KOPT-K1 (cell line): ENCODE results near the gene FNIP1.
"Not testable (repeated sequence)": the region's sequence is repeated elsewhere in the genome, so short reads cannot be mapped to it uniquely, and the experiment has no call there.

Source experiments
- H3K27ac ChIP-seq: fragments of 200-600 bp; sonication (generic); 2 replicates; pipeline ENCODE4 v1.5.1; 2016; ENCODE audit warnings: antibody characterized with exemption, mild to moderate bottlenecking, low read depth, low read length; ENCODE audit not compliant: poor library complexity, severe bottlenecking
- H3K36me3 ChIP-seq: fragments of 200-600 bp; sonication (generic); 2 replicates; pipeline ENCODE4 v1.5.1; 2017; ENCODE audit warnings: antibody characterized with exemption, mild to moderate bottlenecking, low read length, moderate library complexity; ENCODE audit not compliant: insufficient read depth
- H3K9me3 ChIP-seq: fragments of 200-600 bp; sonication (generic); 2 replicates; pipeline ENCODE4 v1.5.1; 2017; ENCODE audit warnings: antibody characterized with exemption, low read length, mild to moderate bottlenecking; ENCODE audit not compliant: insufficient read depth, poor library complexity, severe bottlenecking

Gene FNIP1

GRCh38 chr5:131610198-131611063 is 186.4 kb downstream of the FNIP1 start:
- Histone ChIP-seq H3K27ac (no peak overlapping the region), H3K36me3 (no peaks in the 10 kb centered on the region), H3K9me3 (no peaks in the 10 kb centered on the region)

- Histone ChIP-seq H3K9me3 (no peaks in the 10 kb centered on the region), H3K27ac (no peak overlapping the region), H3K36me3 (no peaks in the 10 kb centered on the region)
Observed at GRCh38 chr5:131609774-131610173, 187.0 kb downstream of the FNIP1 start.

- no peaks in the 10 kb centered on the region for H3K36me3 ChIP-seq
- no peaks in the 10 kb centered on the region for H3K9me3 ChIP-seq
- no peak overlapping the region for H3K27ac ChIP-seq
Observed at GRCh38 chr5:131608597-131608996, 188.2 kb downstream of the FNIP1 start.

- Histone ChIP-seq H3K36me3 (peaks cover under 1% of the 10 kb centered on the region; the same call in 1 of the 2 replicates), H3K27ac (no peak overlapping the region), H3K9me3 (no peaks in the 10 kb centered on the region)
Observed at GRCh38 chr5:131607903-131608540, 188.8 kb downstream of the FNIP1 start.

GRCh38 chr5:131607418-131607817 is 189.4 kb downstream of the FNIP1 start:
- H3K9me3 ChIP-seq = no peaks in the 10 kb centered on the region
- H3K36me3 ChIP-seq = peaks cover 6% of the 10 kb centered on the region; the same call in 1 of the 2 replicates
- no peak overlapping the region for H3K27ac ChIP-seq

- Histone ChIP-seq H3K36me3 (peaks cover 23% of the 10 kb centered on the region), H3K27ac (no peak overlapping the region), H3K9me3 (no peaks in the 10 kb centered on the region)
Observed at GRCh38 chr5:131605086-131605485, 191.7 kb downstream of the FNIP1 start.

GRCh38 chr5:131595088-131596033 is 201.5 kb downstream of the FNIP1 start:
- Histone ChIP-seq H3K9me3 (no peaks in the 10 kb centered on the region), H3K36me3 (peaks cover 14% of the 10 kb centered on the region; the same call in 1 of the 2 replicates), H3K27ac (peak overlapping the region; percentile 16)

- H3K27ac ChIP-seq = no peak overlapping the region
- no peaks in the 10 kb centered on the region for H3K9me3 ChIP-seq
- H3K36me3 ChIP-seq = peaks cover 10% of the 10 kb centered on the region; the same call in 1 of the 2 replicates
Observed at GRCh38 chr5:131593921-131594320, 202.9 kb downstream of the FNIP1 start.

- peaks cover 13% of the 10 kb centered on the region; the same call in 1 of the 2 replicates for H3K36me3 ChIP-seq
Observed at GRCh38 chr5:131593436-131593835, 203.4 kb downstream of the FNIP1 start.

More at GRCh38 chr5:131593436-131593835, 203.4 kb downstream of the FNIP1 start:
- H3K27ac ChIP-seq, H3K9me3 ChIP-seq: not testable (repeated sequence)
